ENCODE data around the gene KRTAP5-4. TPM values are rescaled to one million over a fixed set of nuclear protein-coding genes. Genes with fewer than 3 reads are reported as not detected.
"Not testable (repeated sequence)": the region's sequence is repeated elsewhere in the genome, so short reads cannot be mapped to it uniquely, and the experiment has no call there.

KRTAP5-4 gene
- total and polyA plus RNA-seq, 7 donors: not detected

- Histone ChIP-seq H3K9me3 (no peaks in the 10 kb centered on the region), H3K4me1 (peaks cover 7% of the 10 kb centered on the region), H3K4me3 (no peak overlapping the region), H3K27me3 (ENCODE audit: insufficient read depth in 3 of 3, low read length in 2 of 3) (no peaks in the 10 kb centered on the region), H3K27ac (no peak overlapping the region), H3K36me3 (ENCODE audit: insufficient read depth in 1 of 2, low read depth in 1 of 2) (no peaks in the 10 kb centered on the region)
- intact Hi-C loops (cut with DNase I): no loop called here
- no peak for DNase-seq
- TF ChIP-seq CTCF (IDR thresholded peaks at IDR 0.05): no peak
- 68 to 73% (median 68%) methylated on average over 9 of the region's 9 CpGs for WGBS, 3 donors
- ATAC-seq: no peak
Observed at GRCh38 chr11:1592628-1593027, 29.3 kb downstream of the KRTAP5-4 start.

- H3K27me3 ChIP-seq (ENCODE audit: insufficient read depth in 3 of 3, low read length in 2 of 3): no peaks in the 10 kb centered on the region
- peaks cover 19% of the 10 kb centered on the region for H3K4me1 ChIP-seq
- no peak for TF ChIP-seq CTCF (IDR thresholded peaks at IDR 0.05)
- no peak for DNase-seq
- no peak overlapping the region for H3K27ac ChIP-seq
- no peaks in the 10 kb centered on the region for H3K36me3 ChIP-seq (ENCODE audit: insufficient read depth in 1 of 2, low read depth in 1 of 2)
- intact Hi-C loops (cut with DNase I): no loop called here
- no peak for ATAC-seq
- no peaks in the 10 kb centered on the region for H3K9me3 ChIP-seq
- H3K4me3 ChIP-seq: no peak overlapping the region
- 86 to 92% (median 87%) methylated on average over 6 of the region's 6 CpGs for WGBS, 3 donors
Observed at GRCh38 chr11:1589996-1590395, 31.9 kb downstream of the KRTAP5-4 start.

GRCh38 chr11:1589191-1589963 lies 32.6 kb downstream of the KRTAP5-4 start:
- Histone ChIP-seq H3K4me1 (peaks cover 19% of the 10 kb centered on the region), H3K27ac (peak overlapping the region; percentile 53)
- 21 to 33% (median 25%) methylated on average over 7 to 8 of the region's 10 CpGs for WGBS, 3 donors
- H3K36me3 ChIP-seq (ENCODE audit: insufficient read depth in 1 of 2, low read depth in 1 of 2); intact Hi-C loops (cut with DNase I); H3K9me3 ChIP-seq; H3K4me3 ChIP-seq; H3K27me3 ChIP-seq (ENCODE audit: insufficient read depth in 3 of 3, low read length in 2 of 3): not testable (repeated sequence)
- DNase-seq (peak in 1 of 2 donors; percentile 66), ATAC-seq (peak; percentile 86 to 97 (median 91))

- H3K4me1 ChIP-seq: peaks cover 19% of the 10 kb centered on the region
- 13 to 41% (median 31%) methylated on average over 2 of the region's 2 CpGs for WGBS, 3 donors
- intact Hi-C loops (cut with DNase I): no loop called here
- no peak overlapping the region for H3K4me3 ChIP-seq
- no peaks in the 10 kb centered on the region for H3K36me3 ChIP-seq (ENCODE audit: insufficient read depth in 1 of 2, low read depth in 1 of 2)
- H3K27ac ChIP-seq: no peak overlapping the region
- no peak for DNase-seq
- TF ChIP-seq CTCF (IDR thresholded peaks at IDR 0.05): no peak
- H3K9me3 ChIP-seq: no peaks in the 10 kb centered on the region
- no peaks in the 10 kb centered on the region for H3K27me3 ChIP-seq (ENCODE audit: insufficient read depth in 3 of 3, low read length in 2 of 3)
- ATAC-seq: peak in 3 of 4 donors; percentile 50 to 73 (median 66)
Observed at GRCh38 chr11:1586699-1587098, 35.2 kb downstream of the KRTAP5-4 start.

GRCh38 chr11:1584661-1585370 lies 37.1 kb downstream of the KRTAP5-4 start, which contains the start of gene KRTAP5-1:
TSS of gene KRTAP5-1 (minus strand) at chr11:1585283. CDS start at chr11:1585249, 34 bp downstream.
- WGBS, 3 donors: 71 to 74% (median 74%) methylated on average over 8 to 9 of the region's 9 CpGs
- H3K36me3 ChIP-seq (ENCODE audit: insufficient read depth in 1 of 2, low read depth in 1 of 2); intact Hi-C loops (cut with DNase I); H3K27me3 ChIP-seq (ENCODE audit: insufficient read depth in 3 of 3, low read length in 2 of 3); H3K9me3 ChIP-seq; H3K27ac ChIP-seq; ATAC-seq; DNase-seq; H3K4me3 ChIP-seq: not testable (repeated sequence)
- peaks cover 19% of the 10 kb centered on the region for H3K4me1 ChIP-seq

- ATAC-seq; intact Hi-C loops (cut with DNase I); H3K4me3 ChIP-seq; H3K27ac ChIP-seq; H3K27me3 ChIP-seq (ENCODE audit: insufficient read depth in 3 of 3, low read length in 2 of 3); DNase-seq; H3K9me3 ChIP-seq; H3K36me3 ChIP-seq (ENCODE audit: insufficient read depth in 1 of 2, low read depth in 1 of 2): not testable (repeated sequence)
- WGBS, 3 donors: 73 to 82% (median 78%) methylated on average over 2 of the region's 2 CpGs
- peaks cover 11% of the 10 kb centered on the region for H3K4me1 ChIP-seq
Observed at GRCh38 chr11:1582909-1583308, 39.0 kb downstream of the KRTAP5-4 start.

All from psoas muscle (tissue), 8 donors.